Trophoblast cell (in vitro differentiated cells and primary cell): ENCODE data around the gene TFIP11.

Source experiments
- DNase-seq, 2 donors: peaks; one replicate each; pipeline ENCODE4 v3.0.0-alpha.2; 2016
- H2AFZ ChIP-seq: 2 replicates; pipeline ENCODE4 v1.6.1; 2013; ENCODE audit warnings: low read length, moderate library complexity, mild to moderate bottlenecking; ENCODE audit not compliant: insufficient read depth, poor library complexity
- H2AK5ac ChIP-seq: 2 replicates; pipeline ENCODE4 v1.6.1; 2013; ENCODE audit warnings: mild to moderate bottlenecking, low read length
- H2BK120ac ChIP-seq: 2 replicates; pipeline ENCODE4 v1.6.1; 2013; ENCODE audit warnings: low read length, mild to moderate bottlenecking, moderate library complexity; ENCODE audit not compliant: insufficient read depth, poor library complexity
- H2BK12ac ChIP-seq: 2 replicates; pipeline ENCODE4 v1.6.1; 2013; ENCODE audit warnings: mild to moderate bottlenecking, low read length, moderate library complexity
- H2BK5ac ChIP-seq: 2 replicates; pipeline ENCODE4 v1.6.1; 2013; ENCODE audit warnings: low read length, low read depth, moderate library complexity, mild to moderate bottlenecking; ENCODE audit not compliant: poor library complexity
- H3K14ac ChIP-seq: 2 replicates; pipeline ENCODE4 v1.6.1; 2013; ENCODE audit warnings: mild to moderate bottlenecking, low read length
- H3K18ac ChIP-seq: 2 replicates; pipeline ENCODE4 v1.6.1; 2013; ENCODE audit warnings: mild to moderate bottlenecking, low read length
- H3K23ac ChIP-seq: 2 replicates; pipeline ENCODE4 v1.6.1; 2013; ENCODE audit warnings: low read length
- H3K27ac ChIP-seq: 2 replicates; pipeline ENCODE4 v1.5.1; 2013; ENCODE audit warnings: low read depth, mild to moderate bottlenecking, inconsistent platforms, low read length, moderate library complexity
- H3K27me3 ChIP-seq: 2 replicates; pipeline ENCODE4 v1.6.1; 2013; ENCODE audit warnings: inconsistent platforms, mild to moderate bottlenecking, low read length, moderate library complexity; ENCODE audit not compliant: insufficient read depth
- H3K36me3 ChIP-seq, 2 experiments: 1 replicate in 1 of 2; 2 replicates in 1 of 2; pipeline ENCODE4 v1.6.1; 2013; ENCODE audit warnings: low read length in 2 of 2, mild to moderate bottlenecking in 2 of 2, moderate library complexity in 1 of 2; ENCODE audit not compliant: insufficient read depth in 2 of 2, control insufficient read depth in 1 of 2
- H3K4ac ChIP-seq: 2 replicates; pipeline ENCODE4 v1.6.1; 2013; ENCODE audit warnings: low read depth, mild to moderate bottlenecking, low read length, moderate library complexity
- H3K4me1 ChIP-seq, 2 experiments: 1 replicate in 1 of 2; 2 replicates in 1 of 2; pipeline ENCODE4 v1.6.1; 2013; ENCODE audit warnings: low read length in 2 of 2, mild to moderate bottlenecking in 2 of 2, moderate library complexity in 1 of 2; ENCODE audit not compliant: insufficient read depth in 2 of 2, control insufficient read depth in 1 of 2
- H3K4me2 ChIP-seq: 2 replicates; pipeline ENCODE4 v1.6.1; 2013; ENCODE audit warnings: inconsistent platforms, mild to moderate bottlenecking, low read length, moderate library complexity
- H3K4me3 ChIP-seq: 2 replicates; pipeline ENCODE4 v1.5.1; 2013; ENCODE audit warnings: mild to moderate bottlenecking, low read depth, low read length, inconsistent platforms
- H3K79me1 ChIP-seq: one replicate; pipeline ENCODE4 v1.6.1; 2013; ENCODE audit warnings: low read length
- H3K79me2 ChIP-seq: 2 replicates; pipeline ENCODE4 v1.6.1; 2013; ENCODE audit warnings: low read length, mild to moderate bottlenecking; ENCODE audit not compliant: control insufficient read depth, insufficient read depth, poor library complexity
- H3K9ac ChIP-seq: 2 replicates; pipeline ENCODE4 v1.6.1; 2013; ENCODE audit warnings: mild to moderate bottlenecking, low read length
- H3K9me3 ChIP-seq: 2 replicates; pipeline ENCODE4 v1.6.1; 2013; ENCODE audit warnings: low read depth, mild to moderate bottlenecking, control low read depth, inconsistent platforms, low read length; ENCODE audit not compliant: insufficient read depth
- H4K12ac ChIP-seq: 2 replicates; pipeline ENCODE4 v1.6.1; 2013; ENCODE audit warnings: low read depth, mild to moderate bottlenecking, low read length, moderate library complexity
- H4K8ac ChIP-seq: 2 replicates; pipeline ENCODE4 v1.6.1; 2013; ENCODE audit warnings: low read depth, mild to moderate bottlenecking, low read length, moderate library complexity
- H4K91ac ChIP-seq: one replicate; pipeline ENCODE4 v1.6.1; 2013; ENCODE audit warnings: low read depth, mild to moderate bottlenecking, low read length, moderate library complexity
- WGBS: extraction: QIAGEN DNeasy Blood & Tissue Kit; methylation state at CpG from one replicate; pipeline ENCODE4 v1.1.7; 2013; ENCODE audit warnings: missing lambda C conversion rate; ENCODE audit not compliant: insufficient read length, insufficient coverage; ENCODE audit errors: extremely low coverage; 5-methylcytosine and 5-hydroxymethylcytosine counted together

Gene TFIP11

GRCh38 chr22:26536056-26536761, 23.9 kb upstream of the TFIP11 start:
- Histone ChIP-seq H4K8ac (no peak overlapping the region), H2AFZ (no peak overlapping the region), H3K9ac (no peak overlapping the region), H3K9me3 (peaks cover 2% of the 10 kb centered on the region), H2AK5ac (no peak overlapping the region), H3K4ac (no peak overlapping the region), H4K91ac (no peak overlapping the region), H3K14ac (no peak overlapping the region), H3K4me1 (peaks cover 3% of the 10 kb centered on the region in 2 experiments), H2BK120ac (no peak overlapping the region), H3K23ac (no peak overlapping the region), H3K4me3 (peak overlapping the region; percentile 51), H3K79me1 (no peaks in the 10 kb centered on the region), H2BK12ac (no peak overlapping the region), H2BK5ac (no peak overlapping the region), H3K4me2 (no peak overlapping the region), H3K36me3 (peaks cover 25 to 31% of the 10 kb centered on the region in 2 experiments), H3K27ac (no peak overlapping the region), H3K27me3 (no peaks in the 10 kb centered on the region), H3K18ac (no peak overlapping the region), H3K79me2 (no peaks in the 10 kb centered on the region), H4K12ac (no peak overlapping the region)
- no CpG with 5 or more reads among the region's 12 CpGs for WGBS
- DNase-seq: no peak

- Histone ChIP-seq H3K27me3 (no peaks in the 10 kb centered on the region), H2AFZ (no peak overlapping the region), H3K27ac (no peak overlapping the region), H2BK120ac (no peak overlapping the region), H3K9ac (no peak overlapping the region), H3K79me1 (no peaks in the 10 kb centered on the region), H2AK5ac (no peak overlapping the region), H4K91ac (no peak overlapping the region), H3K4ac (no peak overlapping the region), H4K8ac (no peak overlapping the region), H3K79me2 (no peaks in the 10 kb centered on the region), H3K18ac (no peak overlapping the region), H3K4me3 (no peak overlapping the region), H3K4me1 (peaks cover 3% of the 10 kb centered on the region in 2 experiments), H4K12ac (no peak overlapping the region), H3K36me3 (peaks cover 19 to 26% of the 10 kb centered on the region in 2 experiments), H2BK5ac (no peak overlapping the region), H3K9me3 (no peaks in the 10 kb centered on the region), H3K23ac (no peak overlapping the region), H3K4me2 (no peak overlapping the region), H3K14ac (no peak overlapping the region), H2BK12ac (no peak overlapping the region)
- WGBS: no CpG with 5 or more reads among the region's 3 CpGs
- no peak for DNase-seq
Observed at GRCh38 chr22:26535603-26535908, 23.3 kb upstream of the TFIP11 start.

- Histone ChIP-seq H4K12ac (no peak overlapping the region), H3K79me1 (no peaks in the 10 kb centered on the region), H3K27me3 (no peaks in the 10 kb centered on the region), H3K4ac (no peak overlapping the region), H2BK12ac (no peak overlapping the region), H3K4me3 (no peak overlapping the region), H3K9ac (no peak overlapping the region), H3K36me3 (peaks cover 14 to 23% of the 10 kb centered on the region in 2 experiments), H3K9me3 (no peaks in the 10 kb centered on the region), H3K23ac (no peak overlapping the region), H4K8ac (no peak overlapping the region), H2BK5ac (no peak overlapping the region), H3K4me1 (peaks cover 3% of the 10 kb centered on the region in 2 experiments), H3K27ac (no peak overlapping the region), H3K4me2 (no peak overlapping the region), H3K14ac (no peak overlapping the region), H3K79me2 (no peaks in the 10 kb centered on the region), H2AFZ (no peak overlapping the region), H2BK120ac (no peak overlapping the region), H2AK5ac (no peak overlapping the region), H4K91ac (no peak overlapping the region), H3K18ac (no peak overlapping the region)
- no CpG with 5 or more reads among the region's 13 CpGs for WGBS
- no peak for DNase-seq
Observed at GRCh38 chr22:26534874-26535602, 22.8 kb upstream of the TFIP11 start.

- Histone ChIP-seq H3K4me3 (no peak overlapping the region), H2BK5ac (no peak overlapping the region), H3K23ac (no peak overlapping the region)
Observed at GRCh38 chr22:26534171-26534855, 22.0 kb upstream of the TFIP11 start.

More at GRCh38 chr22:26534171-26534855, 22.0 kb upstream of the TFIP11 start:
- no peak overlapping the region for H3K18ac ChIP-seq
- H3K27me3 ChIP-seq: no peaks in the 10 kb centered on the region
- no peaks in the 10 kb centered on the region for H3K9me3 ChIP-seq
- no peak overlapping the region for H3K9ac ChIP-seq
- H3K4me2 ChIP-seq: no peak overlapping the region
- H4K12ac ChIP-seq: no peak overlapping the region
- H2AFZ ChIP-seq: no peak overlapping the region
- H4K91ac ChIP-seq: no peak overlapping the region
- peak overlapping the region; percentile 5 for H2BK12ac ChIP-seq
- no peak overlapping the region for H2AK5ac ChIP-seq
- no peak for DNase-seq
- no peaks in the 10 kb centered on the region for H3K79me1 ChIP-seq
- H2BK120ac ChIP-seq: no peak overlapping the region
- H3K4me1 ChIP-seq: peaks cover 3% of the 10 kb centered on the region in 2 experiments
- H3K14ac ChIP-seq: no peak overlapping the region
- H3K36me3 ChIP-seq: peaks cover 16 to 25% of the 10 kb centered on the region in 2 experiments
- no CpG with 5 or more reads among the region's 7 CpGs for WGBS
- no peak overlapping the region for H3K27ac ChIP-seq
- no peak overlapping the region for H4K8ac ChIP-seq
- no peaks in the 10 kb centered on the region for H3K79me2 ChIP-seq
- no peak overlapping the region for H3K4ac ChIP-seq
